ENCODE data around the gene INPP4B.

- TF ChIP-seq CTCF (IDR thresholded peaks at IDR 0.05) = no peak
- no peak for TF ChIP-seq ZFX (IDR thresholded peaks at IDR 0.05; ENCODE audit: borderline replicate concordance)
Measured at GRCh38 chr4:142721187-142721586, 124.9 kb downstream of the INPP4B start.

All from 22Rv1 (cell line).